Stimulated activated CD8-positive, alpha-beta memory T cell treated with anti-CD3 and anti-CD28 coated beads, Interleukin-4, amount 100 ng/mL, for 24 hours (primary cell): Measurements from ENCODE around the gene ATP8A2.

Source experiments
- DNase-seq: peaks from one replicate; pipeline ENCODE4 v3.0.0-alpha.2; 2020; ENCODE audit warnings: low read depth

The ATP8A2 gene

GRCh38 chr13:25630329-25630900 is 258.6 kb downstream of the ATP8A2 start:
- DNase-seq: no peak

- DNase-seq: no peak
These were observed 260.6 kb downstream of the ATP8A2 start for GRCh38 chr13:25632166-25632888.

GRCh38 chr13:25633093-25633492 is 261.3 kb downstream of the ATP8A2 start:
- DNase-seq: no peak

GRCh38 chr13:25645681-25646080 is 273.9 kb downstream of the ATP8A2 start:
- no peak for DNase-seq

- DNase-seq: no peak
These were observed 277.3 kb downstream of the ATP8A2 start for GRCh38 chr13:25649001-25649633.

GRCh38 chr13:25652764-25653163 is 281.0 kb downstream of the ATP8A2 start:
- DNase-seq: no peak

- no peak for DNase-seq
These were observed 282.5 kb downstream of the ATP8A2 start for GRCh38 chr13:25654322-25654721.

- no peak for DNase-seq
These were observed 285.4 kb downstream of the ATP8A2 start for GRCh38 chr13:25657157-25657556.

- no peak for DNase-seq
These were observed 287.5 kb downstream of the ATP8A2 start for GRCh38 chr13:25659091-25659795.

- DNase-seq: no peak
These were observed 289.2 kb downstream of the ATP8A2 start for GRCh38 chr13:25660996-25661395.

- DNase-seq: no peak
These were observed 290.7 kb downstream of the ATP8A2 start for GRCh38 chr13:25662516-25662915.

- no peak for DNase-seq
These were observed 296.6 kb downstream of the ATP8A2 start for GRCh38 chr13:25668345-25668744.

GRCh38 chr13:25673711-25674110 is 301.9 kb downstream of the ATP8A2 start:
- DNase-seq: no peak

GRCh38 chr13:25674371-25674770 is 302.6 kb downstream of the ATP8A2 start:
- DNase-seq: no peak

GRCh38 chr13:25675060-25675459 is 303.3 kb downstream of the ATP8A2 start:
- DNase-seq: no peak

- DNase-seq: no peak
These were observed 306.2 kb downstream of the ATP8A2 start for GRCh38 chr13:25677956-25678355.

- no peak for DNase-seq
These were observed 306.6 kb downstream of the ATP8A2 start for GRCh38 chr13:25678398-25678797.

- no peak for DNase-seq
These were observed 307.4 kb downstream of the ATP8A2 start for GRCh38 chr13:25679159-25679558.

- no peak for DNase-seq
These were observed 308.2 kb downstream of the ATP8A2 start for GRCh38 chr13:25679936-25680335.

- no peak for DNase-seq
These were observed 310.5 kb downstream of the ATP8A2 start for GRCh38 chr13:25682276-25682675.

- DNase-seq: no peak
These were observed 311.3 kb downstream of the ATP8A2 start for GRCh38 chr13:25683056-25683455.

- DNase-seq: no peak
These were observed 312.0 kb downstream of the ATP8A2 start for GRCh38 chr13:25683662-25684370.
